Stimulated activated naive CD4-positive, alpha-beta T cell treated with Interleukin-2 at 50 U/mL for 16 hours (primary cell): ENCODE results near the gene RASA3.

ENCODE experiments used
- DNase-seq: peaks from one replicate; lab custom pipeline; 2025; lab: John Stamatoyannopoulos, UW

Gene RASA3

GRCh38 chr13:113949546-113949945 is 182.9 kb downstream of the RASA3 start:
- DNase-seq = no peak

GRCh38 chr13:113948034-113948742 is 184.2 kb downstream of the RASA3 start:
- no peak for DNase-seq

- no peak for DNase-seq
These were observed 185.0 kb downstream of the RASA3 start for GRCh38 chr13:113947311-113948033.

- DNase-seq = no peak
These were observed 185.8 kb downstream of the RASA3 start for GRCh38 chr13:113946409-113947181.

- no peak for DNase-seq
These were observed 186.5 kb downstream of the RASA3 start for GRCh38 chr13:113945857-113946408.

GRCh38 chr13:113943821-113944565 is 188.4 kb downstream of the RASA3 start:
- DNase-seq = no peak

GRCh38 chr13:113942591-113943103 is 189.8 kb downstream of the RASA3 start:
- no peak for DNase-seq

- DNase-seq = no peak
These were observed 190.7 kb downstream of the RASA3 start for GRCh38 chr13:113941571-113942191.

- no peak for DNase-seq
These were observed 192.5 kb downstream of the RASA3 start for GRCh38 chr13:113939944-113940297.

GRCh38 chr13:113939129-113939943 is 193.1 kb downstream of the RASA3 start:
- DNase-seq = no peak

GRCh38 chr13:113938716-113939115 is 193.7 kb downstream of the RASA3 start:
- DNase-seq = no peak

- no peak for DNase-seq
These were observed 194.2 kb downstream of the RASA3 start for GRCh38 chr13:113938246-113938645.

- DNase-seq = no peak
These were observed 194.8 kb downstream of the RASA3 start for GRCh38 chr13:113937527-113938180.

- DNase-seq = no peak
These were observed 195.3 kb downstream of the RASA3 start for GRCh38 chr13:113937073-113937472.

- DNase-seq = no peak
These were observed 196.1 kb downstream of the RASA3 start for GRCh38 chr13:113936166-113936965.

- DNase-seq = no peak
These were observed 197.2 kb downstream of the RASA3 start for GRCh38 chr13:113935001-113935844.

GRCh38 chr13:113934576-113934975 is 197.8 kb downstream of the RASA3 start:
- no peak for DNase-seq

- DNase-seq = no peak
These were observed 198.5 kb downstream of the RASA3 start for GRCh38 chr13:113933901-113934300.
